ENCODE results near the gene GOLGA8B.

- TF ChIP-seq CTCF (IDR thresholded peaks at IDR 0.05; ENCODE audit: poor library complexity): peak; percentile 40
- no peak for TF ChIP-seq EZH2 (IDR thresholded peaks at IDR 0.05; ENCODE audit: borderline replicate concordance)
Measured at GRCh38 chr15:34610354-34610753, 26.9 kb upstream of the GOLGA8B start.
